OCI-LY1 (cell line): Measurements from ENCODE around the gene MCC.

ENCODE experiments used
- H2AFZ ChIP-seq: fragments of 200-600 bp; sonication (generic), shearing (Covaris generic); 2 replicates; pipeline ENCODE4 v1.6.0; 2014; ENCODE audit warnings: antibody characterized with exemption, mild to moderate bottlenecking, low read length
- H3F3A ChIP-seq: fragments of 200-600 bp; sonication (generic), shearing (Covaris generic); 2 replicates; pipeline ENCODE4 v1.6.0; 2014; ENCODE audit warnings: mild to moderate bottlenecking, antibody characterized with exemption, low read length, moderate library complexity; ENCODE audit not compliant: insufficient read depth
- H3K27ac ChIP-seq: fragments of 200-600 bp; sonication (generic); 2 replicates; pipeline ENCODE4 v1.5.1; 2014; ENCODE audit warnings: low read length, mixed run types, mild to moderate bottlenecking, low read depth; ENCODE audit not compliant: poor library complexity, severe bottlenecking
- H3K27me3 ChIP-seq: fragments of 200-600 bp; sonication (generic); 2 replicates; pipeline ENCODE4 v1.6.0; 2014; ENCODE audit warnings: antibody characterized with exemption, mild to moderate bottlenecking, low read length, moderate library complexity; ENCODE audit not compliant: insufficient read depth
- H3K36me3 ChIP-seq: fragments of 200-600 bp; sonication (generic); 2 replicates; pipeline ENCODE4 v1.6.1; 2014; ENCODE audit warnings: mild to moderate bottlenecking, antibody characterized with exemption, low read length, moderate library complexity, mixed read lengths; ENCODE audit not compliant: insufficient read depth
- H3K4me1 ChIP-seq: fragments of 200-600 bp; sonication (generic); 2 replicates; pipeline ENCODE4 v1.5.1; 2014; ENCODE audit warnings: mild to moderate bottlenecking, low read length, moderate library complexity; ENCODE audit not compliant: insufficient read depth, severe bottlenecking
- H3K4me2 ChIP-seq: fragments of 200-600 bp; sonication (generic), shearing (Covaris generic); 2 replicates; pipeline ENCODE4 v1.6.1; 2014; ENCODE audit warnings: low read length
- H3K4me3 ChIP-seq: fragments of 200-600 bp; sonication (generic); 2 replicates; pipeline ENCODE4 v1.5.1; 2014; ENCODE audit warnings: low read length, low read depth, mild to moderate bottlenecking, mixed read lengths; ENCODE audit not compliant: poor library complexity, severe bottlenecking
- H3K79me2 ChIP-seq: fragments of 200-600 bp; shearing (Covaris generic); 2 replicates; pipeline ENCODE4 v1.6.1; 2016; ENCODE audit warnings: mixed run types, low read length, mixed read lengths; ENCODE audit not compliant: insufficient read depth
- H3K9ac ChIP-seq: fragments of 200-600 bp; sonication (generic), shearing (Covaris generic); 2 replicates; pipeline ENCODE4 v1.6.1; 2014; ENCODE audit warnings: mild to moderate bottlenecking, low read length, mixed read lengths
- H3K9me2 ChIP-seq: fragments of 200-600 bp; sonication (generic), shearing (Covaris generic); 2 replicates; pipeline ENCODE4 v1.6.1; 2014; ENCODE audit warnings: low read depth, mild to moderate bottlenecking, low read length, mixed read lengths
- H3K9me3 ChIP-seq: fragments of 200-600 bp; shearing (Covaris generic); 2 replicates; pipeline ENCODE4 v1.6.1; 2014; ENCODE audit warnings: low read length, mixed read lengths
- H4K20me1 ChIP-seq: fragments of 200-600 bp; sonication (generic), shearing (Covaris generic); 2 replicates; pipeline ENCODE4 v1.6.0; 2016; ENCODE audit warnings: mild to moderate bottlenecking, low read length; ENCODE audit not compliant: insufficient read depth
- CTCF ChIP-seq: fragments of 200-600 bp; sonication (generic), shearing (Covaris generic); IDR thresholded peaks from 2 replicates; pipeline ENCODE4 v1.5.1; 2017; ENCODE audit warnings: mild to moderate bottlenecking, antibody characterized with exemption, low read length, moderate library complexity, mixed read lengths
- EZH2 ChIP-seq: fragments of 200-600 bp; sonication (generic), shearing (Covaris generic); IDR thresholded peaks from 2 replicates; pipeline ENCODE4 v1.8.0; 2017; ENCODE audit warnings: borderline replicate concordance, mixed run types, mild to moderate bottlenecking, antibody characterized with exemption, low read length, moderate library complexity, mixed read lengths

The MCC gene

DNA sequence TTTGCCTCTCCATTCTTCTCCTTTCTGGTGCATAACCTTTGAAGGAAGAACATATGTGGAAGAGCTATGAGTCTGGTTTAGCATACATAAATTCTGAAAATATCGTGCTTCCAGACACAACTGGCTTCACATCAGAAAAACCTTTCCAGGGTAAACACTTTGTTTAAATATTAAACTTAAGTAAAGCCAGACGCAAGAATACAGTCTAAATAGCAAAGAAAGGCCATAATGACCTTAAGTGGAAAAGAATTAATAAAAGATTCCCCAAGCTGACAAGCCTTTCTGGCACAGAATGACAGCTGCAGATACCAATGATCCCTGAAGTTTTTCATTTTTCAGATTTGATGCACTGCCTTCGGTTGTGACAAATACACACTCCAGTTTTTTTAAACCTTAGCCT, 40.0 kb downstream of the MCC start:
- Histone ChIP-seq H2AFZ (no peak overlapping the region), H3K9me2 (no peaks in the 10 kb centered on the region), H3K4me1 (no peaks in the 10 kb centered on the region), H3K79me2 (no peaks in the 10 kb centered on the region), H3K4me2 (no peak overlapping the region), H3F3A (no peaks in the 10 kb centered on the region), H4K20me1 (no peaks in the 10 kb centered on the region), H3K27me3 (no peaks in the 10 kb centered on the region), H3K36me3 (no peaks in the 10 kb centered on the region), H3K9me3 (peaks cover 4% of the 10 kb centered on the region; the same call in 1 of the 2 replicates), H3K27ac (no peak overlapping the region), H3K9ac (no peak overlapping the region), H3K4me3 (no peak overlapping the region)
- TF ChIP-seq EZH2 (no peak), CTCF (no peak)

DNA sequence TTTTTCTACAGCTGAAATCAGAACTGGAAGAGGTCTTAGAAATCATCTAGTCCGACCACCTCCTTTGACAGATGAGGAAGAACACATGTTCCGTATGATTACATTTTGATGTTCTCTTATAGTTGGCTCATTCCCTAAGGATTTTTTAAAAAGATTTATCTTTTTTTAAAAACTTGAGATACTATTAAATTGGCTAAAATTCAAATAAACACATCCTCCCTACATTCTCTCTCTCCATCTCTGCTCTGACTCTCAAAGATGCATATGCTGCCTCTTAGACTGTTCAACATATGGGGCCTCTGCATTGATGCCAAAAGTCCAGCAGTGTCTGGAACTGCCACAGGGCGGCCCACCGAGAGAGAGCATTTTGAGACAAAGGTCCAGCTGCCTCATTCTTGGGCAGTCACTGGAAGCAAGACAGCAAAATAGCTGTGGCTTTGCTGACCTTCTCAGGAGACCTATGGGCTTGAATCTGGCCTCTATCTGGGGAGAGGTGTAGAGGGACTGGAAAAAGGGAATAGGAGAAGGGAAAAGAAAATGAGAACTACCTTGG, 40.7 kb downstream of the MCC start:
- H3K79me2 ChIP-seq, result no peaks in the 10 kb centered on the region
- H3K27ac ChIP-seq, result no peak overlapping the region
- H3K9ac ChIP-seq, result no peak overlapping the region

DNA sequence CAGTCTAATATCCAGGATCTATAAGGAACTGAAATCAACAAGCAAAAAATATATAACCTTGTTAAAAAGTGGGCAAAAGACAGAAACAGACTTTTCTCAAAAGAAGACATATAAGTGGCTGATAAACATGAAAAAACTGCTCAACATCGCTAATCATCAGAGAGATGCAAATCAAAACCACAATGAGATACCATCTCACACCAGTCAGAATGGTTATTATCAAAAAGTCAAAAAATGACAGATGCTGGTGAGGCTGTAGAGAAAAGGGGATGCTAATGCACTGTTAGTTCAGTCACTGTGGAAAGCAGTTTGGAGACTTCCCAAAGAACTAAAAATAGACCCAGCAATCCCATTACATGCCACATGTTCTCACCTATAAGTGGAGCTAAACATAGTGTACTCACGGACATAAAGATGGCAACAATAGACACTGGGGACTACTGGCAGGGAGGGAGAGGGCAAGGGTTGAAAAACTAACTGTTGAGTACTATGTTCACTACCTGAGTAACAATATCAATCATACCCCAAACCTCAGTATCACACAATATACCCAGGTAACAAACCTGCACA, 41.8 kb downstream of the MCC start:
- no peaks in the 10 kb centered on the region for H3K27me3 ChIP-seq
- TF ChIP-seq CTCF (no peak), EZH2 (no peak)

More for the DNA sequence above, 40.7 kb downstream of the MCC start:
- Histone ChIP-seq H3K9me2 (no peaks in the 10 kb centered on the region), H4K20me1 (no peaks in the 10 kb centered on the region), H2AFZ (no peak overlapping the region), H3F3A (no peaks in the 10 kb centered on the region), H3K36me3 (no peaks in the 10 kb centered on the region), H3K4me2 (no peak overlapping the region), H3K27me3 (no peaks in the 10 kb centered on the region), H3K4me1 (no peaks in the 10 kb centered on the region), H3K4me3 (no peak overlapping the region), H3K9me3 (peaks cover 4% of the 10 kb centered on the region; the same call in 1 of the 2 replicates)
- TF ChIP-seq EZH2, result no peak
- no peak for TF ChIP-seq CTCF

More for the DNA sequence above, 41.8 kb downstream of the MCC start:
- no peaks in the 10 kb centered on the region for H3F3A ChIP-seq
- H3K79me2 ChIP-seq, result no peaks in the 10 kb centered on the region
- no peak overlapping the region for H3K27ac ChIP-seq
- peaks cover 4% of the 10 kb centered on the region; the same call in 1 of the 2 replicates for H3K9me3 ChIP-seq
- no peak overlapping the region for H3K4me2 ChIP-seq
- H2AFZ ChIP-seq, result no peak overlapping the region
- H3K4me3 ChIP-seq, result no peak overlapping the region
- H3K9ac ChIP-seq, result no peak overlapping the region
- H3K9me2 ChIP-seq, result no peaks in the 10 kb centered on the region
- H3K36me3 ChIP-seq, result no peaks in the 10 kb centered on the region
- no peaks in the 10 kb centered on the region for H4K20me1 ChIP-seq
- no peaks in the 10 kb centered on the region for H3K4me1 ChIP-seq
